ENCODE measurements around the gene OSGEPL1.

OSGEPL1 gene

DNA sequence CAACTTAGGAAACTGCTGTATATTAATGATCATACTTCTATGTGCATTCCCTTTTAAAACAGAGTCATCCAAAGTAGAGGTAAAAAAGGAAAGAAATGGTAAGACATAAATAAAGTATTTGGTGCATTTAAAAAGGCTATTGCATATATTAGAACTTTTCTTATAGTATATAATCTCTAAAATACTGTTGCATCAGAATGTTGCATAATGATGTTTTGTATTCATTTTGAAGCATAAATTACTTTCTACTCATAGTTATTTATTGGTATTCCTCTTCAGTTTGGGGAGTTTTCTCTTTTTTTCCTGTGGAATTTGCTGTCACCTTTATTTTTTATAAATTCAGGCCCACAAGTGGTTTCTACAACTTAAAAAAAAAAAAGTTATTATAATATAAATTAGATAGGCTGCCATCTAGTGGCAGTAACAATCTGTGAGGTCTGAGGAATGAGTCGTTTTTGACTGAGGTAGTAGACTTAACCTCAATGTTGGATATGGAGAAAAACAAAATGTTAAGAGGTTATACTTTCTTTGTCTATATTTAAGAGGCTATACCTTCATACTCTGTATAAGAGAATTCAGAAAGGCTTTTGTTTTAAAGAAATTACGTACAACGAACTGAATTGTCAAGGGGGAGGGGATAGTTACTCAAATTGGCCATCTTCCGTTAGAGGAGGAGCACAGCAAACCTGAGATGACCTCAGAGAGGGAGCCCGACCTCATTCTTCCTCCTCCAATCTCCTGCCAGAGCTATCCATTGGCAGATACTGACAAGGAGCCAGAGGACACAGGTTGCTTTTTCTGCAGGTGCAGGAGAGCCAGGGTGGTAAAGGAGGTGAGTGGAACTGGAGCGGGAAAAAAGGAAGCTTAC is 64.3 kb downstream of the OSGEPL1 start:
- no peak overlapping the region for H3K4me2 ChIP-seq (ENCODE audit: low read depth, low read length)
- H4K20me1 ChIP-seq (ENCODE audit: insufficient read depth, low read length): no peaks in the 10 kb centered on the region
- no peak overlapping the region for H3K9ac ChIP-seq (ENCODE audit: low read length)
- H3K36me3 ChIP-seq (replicated peaks; ENCODE audit: insufficient read depth, low read length): no peaks in the 10 kb centered on the region
- DNase-seq: peak; percentile 51
- no peaks in the 10 kb centered on the region for H3K9me2 ChIP-seq (replicated peaks; ENCODE audit: insufficient read depth, low read length)
- no peaks in the 10 kb centered on the region for H3K9me3 ChIP-seq (replicated peaks; ENCODE audit: insufficient read depth, low read length)
- H3K4me1 ChIP-seq (ENCODE audit: low read length): peaks cover 6% of the 10 kb centered on the region; the same call in 1 of the 2 replicates
- no peak overlapping the region for H3K27ac ChIP-seq (ENCODE audit: low read length)
- TF ChIP-seq EZH2 (optimal IDR thresholded peaks at IDR 0.05; ENCODE audit: low read depth, low read length) (no peak), EZH2phosphoT487 (IDR thresholded peaks at IDR 0.05; ENCODE audit: low read length) (no peak)
- TF ChIP-seq, protein P1, sequence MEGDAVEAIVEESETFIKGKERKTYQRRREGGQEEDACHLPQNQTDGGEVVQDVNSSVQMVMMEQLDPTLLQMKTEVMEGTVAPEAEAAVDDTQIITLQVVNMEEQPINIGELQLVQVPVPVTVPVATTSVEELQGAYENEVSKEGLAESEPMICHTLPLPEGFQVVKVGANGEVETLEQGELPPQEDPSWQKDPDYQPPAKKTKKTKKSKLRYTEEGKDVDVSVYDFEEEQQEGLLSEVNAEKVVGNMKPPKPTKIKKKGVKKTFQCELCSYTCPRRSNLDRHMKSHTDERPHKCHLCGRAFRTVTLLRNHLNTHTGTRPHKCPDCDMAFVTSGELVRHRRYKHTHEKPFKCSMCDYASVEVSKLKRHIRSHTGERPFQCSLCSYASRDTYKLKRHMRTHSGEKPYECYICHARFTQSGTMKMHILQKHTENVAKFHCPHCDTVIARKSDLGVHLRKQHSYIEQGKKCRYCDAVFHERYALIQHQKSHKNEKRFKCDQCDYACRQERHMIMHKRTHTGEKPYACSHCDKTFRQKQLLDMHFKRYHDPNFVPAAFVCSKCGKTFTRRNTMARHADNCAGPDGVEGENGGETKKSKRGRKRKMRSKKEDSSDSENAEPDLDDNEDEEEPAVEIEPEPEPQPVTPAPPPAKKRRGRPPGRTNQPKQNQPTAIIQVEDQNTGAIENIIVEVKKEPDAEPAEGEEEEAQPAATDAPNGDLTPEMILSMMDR (IDR thresholded peaks at IDR 0.05; ENCODE audit: low read length): peak; percentile 32
- no peaks in the 10 kb centered on the region for H3F3A ChIP-seq (ENCODE audit: insufficient read depth, low read length)
- H2AFZ ChIP-seq (ENCODE audit: low read length): no peak overlapping the region
- no peak overlapping the region for H3K4me3 ChIP-seq (ENCODE audit: low read length)
- H3K79me2 ChIP-seq (ENCODE audit: low read length): no peaks in the 10 kb centered on the region
- no peaks in the 10 kb centered on the region for H3K27me3 ChIP-seq (replicated peaks; ENCODE audit: insufficient read depth, low read length)

Data from MM.1S (cell line).